IPS-20b (cell line): ENCODE data around the gene WDR20.
"Not testable (repeated sequence)": the region's sequence is repeated elsewhere in the genome, so short reads cannot be mapped to it uniquely, and the experiment has no call there.

Experiments
- H3K27ac ChIP-seq: one replicate; pipeline ENCODE4 v1.5.1; 2013; ENCODE audit warnings: low read length
- H3K27me3 ChIP-seq: 2 replicates; pipeline ENCODE4 v1.6.1; 2013; ENCODE audit warnings: mild to moderate bottlenecking, low read length, inconsistent platforms; ENCODE audit not compliant: insufficient read depth
- H3K36me3 ChIP-seq: 2 replicates; pipeline ENCODE4 v1.6.1; 2013; ENCODE audit warnings: low read depth, mild to moderate bottlenecking, inconsistent platforms, low read length, moderate library complexity; ENCODE audit not compliant: insufficient read depth
- H3K4me1 ChIP-seq: 2 replicates; pipeline ENCODE4 v1.6.1; 2013; ENCODE audit warnings: mild to moderate bottlenecking, control low read depth, inconsistent platforms, low read length, moderate library complexity; ENCODE audit not compliant: insufficient read depth
- H3K4me3 ChIP-seq: 2 replicates; pipeline ENCODE4 v1.5.1; 2013; ENCODE audit warnings: mild to moderate bottlenecking, low read length, inconsistent platforms
- H3K9ac ChIP-seq: 2 replicates; pipeline ENCODE4 v1.6.1; 2013; ENCODE audit warnings: low read depth, mild to moderate bottlenecking, inconsistent platforms, low read length, moderate library complexity
- H3K9me3 ChIP-seq: 2 replicates; pipeline ENCODE4 v1.6.1; 2013; ENCODE audit warnings: mild to moderate bottlenecking, low read depth, low read length, inconsistent platforms; ENCODE audit not compliant: insufficient read depth

WDR20 gene

DNA sequence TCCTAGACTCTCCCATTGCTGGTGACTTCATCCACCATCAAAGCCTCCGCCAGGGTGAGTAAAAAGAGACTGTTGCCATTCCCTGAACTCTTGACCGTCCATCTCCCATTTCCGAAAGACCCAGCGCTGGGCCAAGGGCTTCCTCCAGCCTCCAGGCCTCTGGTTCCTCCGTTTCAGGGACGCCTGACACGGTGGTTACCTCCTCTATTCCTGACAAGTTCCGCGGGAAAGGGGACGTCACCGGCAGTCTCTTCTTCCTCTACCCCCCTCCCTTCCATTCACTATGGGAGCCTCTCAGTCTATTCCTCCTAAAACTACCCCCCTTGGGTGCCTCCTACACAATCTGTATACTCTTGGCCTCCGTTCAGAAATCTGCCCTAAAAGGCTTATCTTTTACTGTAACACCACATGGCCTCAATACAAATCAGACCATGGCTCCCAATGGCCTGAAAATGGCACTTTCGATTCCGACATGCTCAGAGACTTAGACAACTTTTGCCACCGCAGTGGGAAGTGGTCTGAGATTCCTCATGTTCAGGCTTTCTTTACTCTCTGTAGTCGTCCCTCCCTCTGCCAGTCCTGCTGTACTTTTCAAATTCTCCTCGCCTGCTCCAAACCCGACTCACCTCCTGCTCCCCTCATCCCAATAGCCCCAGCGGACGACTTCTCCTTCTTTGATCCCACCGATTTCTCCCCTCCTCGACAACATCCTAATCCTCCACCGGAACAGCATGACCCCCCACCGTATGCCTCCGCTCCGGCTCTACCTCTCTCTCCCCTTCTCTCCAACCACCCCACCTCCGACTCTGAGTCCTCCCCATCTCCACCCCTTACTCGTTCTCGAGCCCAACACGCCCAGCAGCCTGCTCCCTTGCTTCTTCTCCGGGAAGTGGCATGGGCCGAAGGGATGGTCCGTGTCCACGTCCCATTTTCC lies 94.9 kb downstream of the WDR20 start:
- H3K9me3 ChIP-seq, result no peaks in the 10 kb centered on the region
- no peak overlapping the region for H3K4me3 ChIP-seq
- no peak overlapping the region for H3K9ac ChIP-seq
- H3K36me3 ChIP-seq, result no peaks in the 10 kb centered on the region
- H3K4me1 ChIP-seq, result no peaks in the 10 kb centered on the region; the same call in 1 of the 2 replicates
- H3K27ac ChIP-seq, result no peak overlapping the region
- no peaks in the 10 kb centered on the region for H3K27me3 ChIP-seq

DNA sequence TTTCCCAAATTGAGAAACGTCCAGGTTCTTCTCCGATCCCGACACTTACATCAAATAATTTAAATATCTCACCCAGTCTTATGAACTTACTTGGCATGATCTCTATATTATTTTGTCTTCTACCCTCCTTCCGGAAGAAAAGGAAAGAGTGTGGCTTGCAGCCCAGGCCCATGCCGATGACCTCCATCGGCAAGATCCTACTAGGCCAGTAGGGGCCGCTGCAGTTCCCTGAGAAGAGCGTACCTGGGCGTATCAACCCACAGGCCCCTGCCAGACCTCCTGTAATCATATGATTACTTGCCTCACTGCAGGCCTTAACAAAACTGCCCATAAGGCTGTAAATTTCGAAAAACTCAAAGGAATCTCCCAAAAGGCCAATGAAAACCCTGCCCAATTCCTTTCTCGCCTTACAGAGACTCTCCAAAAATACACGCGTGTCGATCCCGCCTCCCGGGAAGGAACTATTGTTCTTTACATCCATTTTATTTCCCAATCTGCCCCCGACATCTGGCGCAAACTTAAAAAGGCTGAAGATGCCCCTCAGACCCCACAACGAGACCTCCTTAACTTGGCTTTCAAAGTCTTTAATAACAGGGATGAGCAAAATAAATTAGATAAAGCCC lies 95.7 kb downstream of the WDR20 start:
- Histone ChIP-seq H3K4me1 (no peaks in the 10 kb centered on the region; the same call in 1 of the 2 replicates), H3K36me3 (no peaks in the 10 kb centered on the region), H3K9ac (no peak overlapping the region), H3K9me3 (no peaks in the 10 kb centered on the region), H3K4me3 (no peak overlapping the region), H3K27me3 (no peaks in the 10 kb centered on the region), H3K27ac (no peak overlapping the region)

DNA sequence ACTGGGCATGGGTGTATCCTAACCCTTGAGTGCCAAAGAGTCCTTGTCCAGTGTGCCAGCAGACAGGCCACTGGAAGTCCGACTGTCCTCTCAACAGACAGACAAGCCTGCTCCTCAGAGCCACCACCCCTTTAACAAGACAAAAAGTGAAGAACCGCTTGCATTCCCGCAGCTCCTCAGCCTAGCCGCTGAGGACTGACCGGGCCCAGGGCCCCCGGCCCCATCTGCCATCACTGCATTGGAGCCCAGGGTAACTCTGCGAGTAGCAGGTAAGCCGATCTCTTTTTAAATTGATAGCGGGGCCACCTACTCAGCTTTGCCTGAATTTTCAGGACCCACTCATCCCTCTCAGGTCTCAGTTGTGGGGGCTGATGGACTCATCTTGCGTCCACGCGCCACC lies 96.3 kb downstream of the WDR20 start:
- Histone ChIP-seq H3K36me3 (no peaks in the 10 kb centered on the region), H3K27me3 (no peaks in the 10 kb centered on the region), H3K9me3 (no peaks in the 10 kb centered on the region), H3K4me3 (no peak overlapping the region), H3K27ac (no peak overlapping the region), H3K9ac (no peak overlapping the region), H3K4me1 (no peaks in the 10 kb centered on the region; the same call in 1 of the 2 replicates)

DNA sequence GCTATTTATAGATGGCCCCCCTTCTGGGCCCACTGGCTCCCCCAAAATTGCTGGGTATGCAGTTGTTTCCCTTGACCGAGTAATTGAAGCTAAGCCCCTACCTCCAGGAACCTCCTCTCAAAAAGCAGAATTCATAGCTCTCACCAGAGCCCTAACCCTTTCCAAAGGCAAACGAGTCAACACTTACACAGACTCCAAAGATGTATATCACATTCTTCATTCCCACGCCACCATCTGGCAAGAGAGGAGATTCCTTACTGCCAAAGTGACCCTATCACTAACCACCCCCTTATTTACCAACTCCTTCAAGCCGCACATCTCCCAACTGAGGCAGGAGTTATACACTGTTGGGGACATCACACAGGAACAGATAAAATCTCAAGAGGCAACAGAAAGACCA lies 98.4 kb downstream of the WDR20 start:
- Histone ChIP-seq H3K4me3 (no peak overlapping the region), H3K36me3 (no peaks in the 10 kb centered on the region), H3K27me3 (no peaks in the 10 kb centered on the region), H3K9me3 (no peaks in the 10 kb centered on the region), H3K9ac (no peak overlapping the region), H3K27ac (no peak overlapping the region), H3K4me1 (no peaks in the 10 kb centered on the region; the same call in 1 of the 2 replicates)

DNA sequence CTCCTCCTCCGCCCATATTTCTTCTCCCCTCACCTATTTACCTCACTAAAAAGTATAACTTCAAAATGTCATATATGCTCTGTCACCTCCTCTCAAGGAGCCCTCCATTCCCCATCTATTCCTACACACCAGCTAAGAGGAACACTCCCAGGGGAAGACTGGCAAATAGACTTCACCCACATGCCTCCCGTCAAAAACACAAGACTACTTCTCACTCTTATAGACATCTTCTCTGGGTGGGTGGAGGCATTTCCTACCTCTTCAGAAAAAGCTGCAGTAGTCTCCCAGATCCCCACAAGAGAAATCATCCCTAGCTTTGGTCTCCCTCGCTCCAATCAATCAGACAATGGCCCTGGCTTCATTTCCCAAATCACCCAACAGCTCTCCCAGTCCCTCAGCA lies 99.1 kb downstream of the WDR20 start:
- Histone ChIP-seq H3K27ac (no peak overlapping the region), H3K4me3 (no peak overlapping the region), H3K36me3 (no peaks in the 10 kb centered on the region), H3K9ac (no peak overlapping the region), H3K4me1 (no peaks in the 10 kb centered on the region; the same call in 1 of the 2 replicates), H3K27me3 (no peaks in the 10 kb centered on the region), H3K9me3 (no peaks in the 10 kb centered on the region)

DNA sequence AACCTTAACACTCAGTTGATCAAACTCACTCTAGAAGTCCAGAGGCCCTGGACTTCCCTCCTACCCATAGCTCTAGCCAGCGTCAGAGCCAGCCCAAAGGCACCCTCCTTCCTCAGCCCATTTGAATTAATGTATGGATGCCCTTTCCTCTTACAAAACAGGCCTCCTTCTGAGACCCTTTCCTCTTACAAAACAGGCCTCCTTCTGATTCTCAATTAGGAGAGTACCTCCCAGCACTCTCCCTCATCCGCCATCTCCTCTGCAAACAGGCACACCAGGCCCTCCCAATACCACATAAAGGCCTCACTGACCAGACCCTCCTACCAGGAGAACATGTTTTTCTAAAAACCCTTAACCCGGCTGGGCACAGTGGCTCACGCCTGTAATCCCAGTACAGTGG lies 99.5 kb downstream of the WDR20 start:
- Histone ChIP-seq H3K27me3 (no peaks in the 10 kb centered on the region), H3K4me1 (no peaks in the 10 kb centered on the region; the same call in 1 of the 2 replicates), H3K9ac (no peak overlapping the region)

DNA sequence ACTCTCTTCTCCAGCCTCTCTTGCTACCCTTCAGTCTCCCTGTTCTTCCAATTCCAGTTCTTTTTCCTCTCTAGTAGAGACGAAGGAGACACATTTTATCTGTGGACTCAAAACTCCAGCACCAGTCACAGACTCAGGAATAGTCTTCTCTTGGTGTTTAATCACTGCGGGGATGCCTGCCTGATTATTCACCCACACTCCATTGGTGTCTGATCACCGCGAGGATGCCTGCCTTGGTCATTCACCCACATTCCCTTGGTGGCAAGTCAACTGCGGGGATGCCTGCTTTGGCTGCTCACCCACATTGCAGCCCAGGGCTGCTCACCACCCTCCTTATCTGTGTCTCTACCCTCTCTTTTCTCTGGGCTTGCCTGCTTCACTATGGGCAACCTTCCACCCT lies 100.8 kb downstream of the WDR20 start:
- not testable (repeated sequence) for H3K4me1 ChIP-seq, H3K27me3 ChIP-seq, H3K4me3 ChIP-seq, H3K27ac ChIP-seq, H3K36me3 ChIP-seq, H3K9ac ChIP-seq, H3K9me3 ChIP-seq

More for the DNA sequence above, 99.5 kb downstream of the WDR20 start:
- H3K9me3 ChIP-seq, result no peaks in the 10 kb centered on the region
- no peak overlapping the region for H3K4me3 ChIP-seq
- no peak overlapping the region for H3K27ac ChIP-seq
- no peaks in the 10 kb centered on the region for H3K36me3 ChIP-seq

DNA sequence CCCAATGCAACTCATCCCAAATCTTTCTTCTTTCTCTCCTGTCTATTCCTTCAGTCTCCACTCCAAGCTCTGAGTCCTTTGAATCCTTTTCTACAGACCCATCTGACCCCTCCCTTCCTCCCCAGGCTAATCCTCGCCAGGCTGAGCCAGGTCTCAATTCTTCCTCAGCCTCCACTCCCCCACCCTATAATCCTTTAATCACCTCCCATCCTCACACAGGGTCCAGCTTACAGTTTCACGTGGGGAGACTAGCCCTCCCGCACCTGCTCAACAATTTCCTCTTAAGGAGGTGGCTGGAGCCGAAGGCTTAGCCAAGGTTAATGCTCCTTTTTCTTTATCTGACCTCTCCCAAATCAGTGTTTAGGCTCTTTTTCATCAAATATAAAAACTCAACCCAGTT lies 101.5 kb downstream of the WDR20 start:
- Histone ChIP-seq H3K4me3 (no peak overlapping the region), H3K27ac (no peak overlapping the region), H3K9ac (no peak overlapping the region), H3K36me3 (no peaks in the 10 kb centered on the region), H3K27me3 (peaks cover 7% of the 10 kb centered on the region), H3K4me1 (no peaks in the 10 kb centered on the region; the same call in 1 of the 2 replicates), H3K9me3 (no peaks in the 10 kb centered on the region)

DNA sequence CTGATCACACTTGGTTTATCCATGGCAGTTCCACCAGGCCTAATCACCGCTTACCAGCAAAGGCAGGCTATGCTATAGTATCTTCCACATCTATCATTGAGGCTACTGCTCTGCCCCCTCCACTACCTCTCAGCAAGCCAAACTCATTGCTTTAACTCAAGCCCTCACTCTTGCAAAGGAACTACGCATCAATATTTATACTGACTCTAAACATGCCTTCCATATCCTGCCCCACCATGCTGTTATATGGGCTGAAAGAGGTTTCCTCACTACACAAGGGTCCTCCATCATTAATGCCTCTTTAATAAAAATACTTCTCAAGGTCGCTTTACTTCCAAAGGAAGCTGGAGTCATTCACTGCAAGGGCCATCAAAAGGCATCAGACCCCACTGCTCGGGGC lies 104.1 kb downstream of the WDR20 start:
- not testable (repeated sequence) for H3K27ac ChIP-seq, H3K4me1 ChIP-seq, H3K9me3 ChIP-seq, H3K9ac ChIP-seq, H3K36me3 ChIP-seq, H3K4me3 ChIP-seq
- H3K27me3 ChIP-seq, result peaks cover 27% of the 10 kb centered on the region

DNA sequence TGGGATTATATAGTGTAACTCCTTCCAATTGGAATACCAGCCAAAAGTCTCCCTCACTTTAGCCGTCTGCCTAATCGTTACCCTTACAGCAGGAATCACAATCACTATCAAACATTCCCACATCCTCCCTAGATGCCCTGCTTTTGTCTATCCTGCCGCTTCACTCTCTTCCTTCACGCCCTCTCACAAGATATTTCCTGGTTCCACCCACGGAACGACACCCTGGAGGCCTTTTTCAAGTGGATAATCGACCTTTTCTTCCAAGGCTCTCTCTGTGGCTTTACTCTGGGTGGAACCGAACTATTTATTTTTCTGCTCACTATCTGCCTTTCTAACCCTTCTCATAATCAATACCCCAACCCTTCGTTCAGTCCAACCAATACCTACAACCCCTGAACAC lies 106.4 kb downstream of the WDR20 start:
- peaks cover 47% of the 10 kb centered on the region for H3K27me3 ChIP-seq
- H3K4me1 ChIP-seq, result peaks cover 6% of the 10 kb centered on the region; the same call in 1 of the 2 replicates
- no peak overlapping the region for H3K9ac ChIP-seq
- no peaks in the 10 kb centered on the region for H3K36me3 ChIP-seq
- H3K9me3 ChIP-seq, result no peaks in the 10 kb centered on the region
- H3K27ac ChIP-seq, result no peak overlapping the region
- H3K4me3 ChIP-seq, result no peak overlapping the region

DNA sequence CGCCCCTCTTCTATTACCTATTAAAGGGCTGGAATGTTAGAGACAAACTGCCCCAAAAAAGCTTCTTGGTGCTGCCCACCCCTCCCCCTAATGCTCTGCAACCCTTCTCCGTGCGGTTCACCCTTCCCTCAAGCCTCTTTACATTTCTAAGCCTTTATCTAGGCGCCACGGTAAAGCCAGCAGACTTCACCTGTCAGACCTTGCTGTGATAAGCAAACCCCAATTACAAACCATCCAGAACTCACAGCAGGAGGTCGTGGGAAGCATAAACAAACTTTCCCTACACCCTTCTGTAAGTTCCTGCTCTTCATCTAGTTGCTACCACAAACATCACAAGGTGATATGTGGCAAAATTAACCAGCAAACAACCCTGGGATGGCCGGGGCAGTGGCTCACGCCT lies 108.4 kb downstream of the WDR20 start:
- no peak overlapping the region for H3K9ac ChIP-seq

DNA sequence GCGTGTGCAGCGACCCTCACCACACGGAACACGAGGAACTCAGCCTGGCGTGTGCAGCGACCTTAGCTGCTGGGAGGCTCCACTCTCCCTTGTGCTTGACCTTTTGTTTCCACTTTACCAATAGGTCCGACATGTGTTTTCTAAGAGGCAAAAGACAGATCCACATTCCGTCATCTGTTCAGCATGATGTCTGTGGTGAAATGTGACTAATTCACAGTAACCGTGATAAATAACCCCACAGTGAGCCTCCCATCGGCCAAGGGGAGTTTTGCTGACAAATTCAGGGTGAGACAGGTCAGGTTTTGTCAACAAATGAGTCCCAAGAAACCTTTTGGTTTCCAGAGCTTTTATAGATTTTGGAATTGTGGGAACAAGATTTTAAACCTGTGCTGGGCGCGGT lies 109.3 kb downstream of the WDR20 start:
- Histone ChIP-seq H3K27me3 (peaks cover 52% of the 10 kb centered on the region), H3K27ac (no peak overlapping the region), H3K9me3 (no peaks in the 10 kb centered on the region), H3K9ac (no peak overlapping the region), H3K4me1 (peaks cover 6% of the 10 kb centered on the region; the same call in 1 of the 2 replicates), H3K36me3 (no peaks in the 10 kb centered on the region), H3K4me3 (no peak overlapping the region)

More for the DNA sequence above, 108.4 kb downstream of the WDR20 start:
- Histone ChIP-seq H3K27me3 (peaks cover 52% of the 10 kb centered on the region), H3K36me3 (no peaks in the 10 kb centered on the region), H3K4me1 (peaks cover 6% of the 10 kb centered on the region; the same call in 1 of the 2 replicates), H3K9me3 (no peaks in the 10 kb centered on the region), H3K4me3 (peak overlapping the region; percentile 21; the same call in 1 of the 2 replicates), H3K27ac (no peak overlapping the region)
